MCF 10A (cell line): Measurements from ENCODE around the gene PLXNA3. TPM values are rescaled to one million over a fixed set of nuclear protein-coding genes. Genes with fewer than 3 reads are reported as not detected.

Source experiments
- BruUV-seq: library from RNA; stranded (reverse); fragments of 400-500 nt; replicated peaks from 2 replicates; lab custom pipeline; 2021; lab: Mats Ljungman, UMichigan
- CTCF ChIA-PET: fragments of 300-600 bp; sonication (Branson Sonifier 250); formaldehyde crosslinking; extraction: SDS; loops from one replicate; lab custom pipeline; 2021; ENCODE audit warnings: antibody characterized with exemption, inconsistent platforms; lab: Yijun Ruan, JAX
- POLR2A ChIA-PET: fragments of 300-600, 350-650 bp; sonication (Branson Sonifier 250); formaldehyde crosslinking; extraction: SDS; loops from one replicate; lab custom pipeline; 2020; ENCODE audit warnings: antibody characterized with exemption, inconsistent platforms; lab: Yijun Ruan, JAX
- DNase-seq: peaks from one replicate; pipeline ENCODE4 v3.0.0-alpha.2; 2018; ENCODE audit not compliant: unreplicated experiment
- H3K27ac Mint-ChIP-seq: one replicate; pipeline ENCODE4 v1.8.0; 2022; ENCODE audit warnings: mild to moderate bottlenecking, low read depth, mixed read lengths; ENCODE audit not compliant: unreplicated experiment
- H3K27me3 Mint-ChIP-seq: one replicate; pipeline ENCODE4 v1.8.0; 2022; ENCODE audit warnings: mixed read lengths; ENCODE audit not compliant: insufficient read depth, unreplicated experiment
- H3K36me3 Mint-ChIP-seq: one replicate; pipeline ENCODE4 v1.8.0; 2022; ENCODE audit warnings: mild to moderate bottlenecking, moderate library complexity, mixed read lengths; ENCODE audit not compliant: insufficient read depth, unreplicated experiment
- H3K4me1 Mint-ChIP-seq: one replicate; pipeline ENCODE4 v1.8.0; 2022; ENCODE audit warnings: mixed read lengths; ENCODE audit not compliant: insufficient read depth, unreplicated experiment
- H3K4me3 Mint-ChIP-seq: one replicate; pipeline ENCODE4 v1.8.0; 2022; ENCODE audit warnings: mild to moderate bottlenecking, moderate library complexity, mixed read lengths; ENCODE audit not compliant: unreplicated experiment
- H3K9me3 Mint-ChIP-seq: one replicate; pipeline ENCODE4 v1.8.0; 2022; ENCODE audit warnings: mixed read lengths; ENCODE audit not compliant: unreplicated experiment
- intact Hi-C: fragments of 100-400 bp; cut with micrococcal nuclease; formaldehyde crosslinking; loops from 2 replicates; pipeline ENCODE4 v1.14.1; 2022
- total RNA-seq: library from RNA; stranded (reverse); gene quantifications from 2 replicates; pipeline ENCODE4 v1.2.3, GENCODE V29; 2022
- TF ChIP-seq, protein P1 (sequence below): fragments of 200-600 bp; IDR thresholded peaks from one replicate; pipeline ENCODE4 v1.8.0; 2022; ENCODE audit warnings: antibody characterized with exemption, mild to moderate bottlenecking; ENCODE audit not compliant: unreplicated experiment

Gene PLXNA3
- total RNA-seq, 1 experiment from 2014 or later, result 48.0 TPM

DNA sequence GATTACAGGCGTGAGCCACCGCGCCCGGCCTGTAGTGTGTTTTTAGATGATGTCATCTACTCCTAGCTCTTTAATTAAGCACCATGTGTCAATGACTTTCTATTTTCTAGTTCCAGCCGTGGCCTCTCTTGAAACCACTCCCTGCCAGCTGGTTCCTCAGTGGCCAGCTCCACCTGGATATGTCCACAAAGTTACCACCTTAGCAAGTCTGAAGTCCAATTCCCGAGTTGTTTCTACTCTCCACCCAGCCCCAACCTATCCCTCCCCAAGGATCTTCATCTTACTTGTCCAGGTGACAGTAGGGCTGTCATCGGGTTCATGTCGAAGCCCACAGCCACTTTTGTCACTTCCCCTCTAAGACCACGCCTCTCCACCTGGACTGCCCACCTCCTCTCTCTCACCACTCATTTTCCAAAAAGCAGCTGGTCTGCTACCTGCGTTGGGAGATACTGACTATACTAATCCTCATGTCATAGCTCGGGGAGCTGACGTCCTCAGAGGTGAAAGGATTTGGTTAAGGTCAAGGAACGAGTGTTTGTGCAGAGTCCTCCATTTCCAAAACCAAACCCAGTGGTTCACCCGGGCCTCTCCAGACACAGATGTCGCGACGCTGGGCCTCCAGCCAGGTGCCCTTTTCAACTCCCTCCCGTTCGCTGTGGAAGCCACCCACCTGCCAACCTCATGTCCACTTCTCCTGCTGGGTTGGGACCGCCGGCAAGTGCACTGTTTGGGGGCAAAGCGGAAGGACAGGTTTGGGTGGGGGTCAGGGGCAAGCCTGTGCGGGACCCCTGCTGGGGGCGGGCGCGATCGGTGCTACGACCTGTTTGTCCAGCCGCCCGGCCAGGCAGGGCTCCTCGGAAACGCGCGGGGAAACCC is 57.2 kb downstream of the PLXNA3 start:
- TF ChIP-seq, protein P1, sequence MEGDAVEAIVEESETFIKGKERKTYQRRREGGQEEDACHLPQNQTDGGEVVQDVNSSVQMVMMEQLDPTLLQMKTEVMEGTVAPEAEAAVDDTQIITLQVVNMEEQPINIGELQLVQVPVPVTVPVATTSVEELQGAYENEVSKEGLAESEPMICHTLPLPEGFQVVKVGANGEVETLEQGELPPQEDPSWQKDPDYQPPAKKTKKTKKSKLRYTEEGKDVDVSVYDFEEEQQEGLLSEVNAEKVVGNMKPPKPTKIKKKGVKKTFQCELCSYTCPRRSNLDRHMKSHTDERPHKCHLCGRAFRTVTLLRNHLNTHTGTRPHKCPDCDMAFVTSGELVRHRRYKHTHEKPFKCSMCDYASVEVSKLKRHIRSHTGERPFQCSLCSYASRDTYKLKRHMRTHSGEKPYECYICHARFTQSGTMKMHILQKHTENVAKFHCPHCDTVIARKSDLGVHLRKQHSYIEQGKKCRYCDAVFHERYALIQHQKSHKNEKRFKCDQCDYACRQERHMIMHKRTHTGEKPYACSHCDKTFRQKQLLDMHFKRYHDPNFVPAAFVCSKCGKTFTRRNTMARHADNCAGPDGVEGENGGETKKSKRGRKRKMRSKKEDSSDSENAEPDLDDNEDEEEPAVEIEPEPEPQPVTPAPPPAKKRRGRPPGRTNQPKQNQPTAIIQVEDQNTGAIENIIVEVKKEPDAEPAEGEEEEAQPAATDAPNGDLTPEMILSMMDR, result no peak
- Mint-ChIP-seq H3K27me3 (peaks cover 12% of the 10 kb centered on the region), H3K4me3 (peak overlapping the region; percentile 67), H3K36me3 (peaks cover 7% of the 10 kb centered on the region), H3K27ac (peak overlapping the region; percentile 88), H3K4me1 (no peaks in the 10 kb centered on the region), H3K9me3 (no peaks in the 10 kb centered on the region)
- ChIA-PET POLR2A (interaction anchor here (0.6 to 4.3 kb wide), 16 partner anchors 8 to 142 kb away, joined by 3 to 48 read pairs (median 4); partner anchors contain the start of genes DNASE1L1, FAM50A, IKBKG and SLC10A3), CTCF (interaction anchor here (0.7 to 1.7 kb wide), 3 partner anchors 11 to 26 kb away, joined by 3 to 5 read pairs (median 5); no protein-coding TSS in a partner anchor)
- intact Hi-C loops, result no loop called here
- TSS peak; percentile 47 for BruUV-seq
- no peak for DNase-seq

DNA sequence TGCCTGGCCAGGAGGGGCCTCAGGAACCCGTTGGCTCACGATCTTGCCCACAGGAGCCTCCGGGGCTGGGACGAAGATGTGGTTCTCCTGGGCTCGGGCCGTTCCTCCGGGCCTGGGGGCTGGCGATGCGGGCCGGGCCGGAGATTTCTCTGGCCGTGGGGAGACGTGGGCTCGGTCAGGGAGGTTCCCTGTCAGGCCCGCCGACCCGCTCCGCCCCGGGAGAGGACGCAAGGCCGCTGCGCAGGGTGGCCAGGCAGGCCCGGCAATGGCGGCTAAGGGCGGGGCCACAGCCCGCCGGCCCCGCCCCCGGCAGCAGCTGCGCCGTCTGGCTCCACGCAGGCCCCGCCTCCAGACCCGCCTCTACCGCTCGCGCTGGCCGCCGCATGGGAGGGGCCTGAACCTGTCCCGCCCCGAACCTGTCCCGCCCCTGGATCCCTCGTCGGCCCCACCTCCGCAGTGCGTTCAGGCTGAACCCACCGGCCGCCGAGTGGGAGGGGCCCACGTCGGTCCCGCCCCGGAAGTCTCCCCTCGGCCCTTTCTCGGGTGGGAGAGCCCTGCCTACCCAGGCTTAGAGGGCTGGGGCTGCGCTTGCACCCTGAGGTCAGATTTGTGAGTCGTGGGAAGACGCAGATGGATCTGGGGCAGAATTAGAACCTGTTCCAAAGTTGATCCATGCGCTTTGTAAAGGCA is 58.0 kb downstream of the PLXNA3 start, which contains the start of gene FAM3A:
Gene FAM3A (minus strand): TSS at position 267 of the 690 bp plus-strand sequence. CDS start 460 bp downstream, outside the sequence.
- Mint-ChIP-seq H3K9me3 (no peaks in the 10 kb centered on the region), H3K36me3 (no peaks in the 10 kb centered on the region), H3K27ac (peak within 1 kb of the TSS; percentile 88), H3K4me1 (no peaks in the 10 kb centered on the region), H3K4me3 (peak within 1 kb of the TSS; percentile 67), H3K27me3 (peaks cover 12% of the 10 kb centered on the region)
- DNase-seq, result peak; percentile 81
- BruUV-seq, result no TSS peak
- CTCF ChIA-PET, result interaction anchor here (1.7 kb wide), 1 partner anchor 11 kb away, joined by 5 read pairs; no protein-coding TSS in a partner anchor
- POLR2A ChIA-PET, result interaction anchor here (0.6 to 4.3 kb wide), 19 partner anchors 9 to 145 kb away, joined by 3 to 48 read pairs (median 4); partner anchors contain the start of genes DNASE1L1, FAM50A, IKBKG and SLC10A3
- intact Hi-C loops, result no loop called here
- TF ChIP-seq, protein P1, result no peak

DNA sequence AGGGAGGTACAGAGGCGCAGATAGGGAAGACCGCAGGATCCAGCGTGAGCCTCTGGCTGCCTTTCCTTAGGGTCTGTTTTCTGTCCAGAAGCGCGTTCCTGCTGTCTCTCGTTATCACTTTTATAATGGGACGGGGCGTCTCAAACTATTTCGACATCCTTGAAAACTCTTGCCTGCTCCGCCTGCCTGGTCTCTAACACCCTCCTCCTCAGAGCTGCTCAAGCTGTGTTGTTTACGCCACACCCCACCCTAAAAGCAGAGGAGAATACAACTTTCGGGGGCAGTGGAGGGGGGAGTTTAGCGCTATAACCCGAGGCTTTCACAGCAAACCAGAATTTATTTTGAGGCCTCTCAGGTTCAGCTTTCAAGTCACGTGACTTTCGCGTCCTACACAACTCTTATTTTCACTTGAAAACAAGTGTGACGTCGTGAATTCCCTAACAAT is 58.6 kb downstream of the PLXNA3 start:
- CTCF ChIA-PET, result interaction anchor here (1.7 to 2.8 kb wide), 2 partner anchors 10 to 143 kb away, joined by 5 to 8 read pairs; no protein-coding TSS in a partner anchor
- H3K4me1 Mint-ChIP-seq, result no peaks in the 10 kb centered on the region
- BruUV-seq, result TSS peak; percentile 70
- TF ChIP-seq, protein P1, result no peak
- peak overlapping the region; percentile 67 for H3K4me3 Mint-ChIP-seq
- no peaks in the 10 kb centered on the region for H3K9me3 Mint-ChIP-seq
- DNase-seq, result no peak
- peaks cover 12% of the 10 kb centered on the region for H3K27me3 Mint-ChIP-seq
- no peaks in the 10 kb centered on the region for H3K36me3 Mint-ChIP-seq
- POLR2A ChIA-PET, result interaction anchor here (0.6 to 4.3 kb wide), 11 partner anchors 11 to 146 kb away, joined by 3 to 48 read pairs (median 6); partner anchors contain the start of genes SLC10A3 and UBL4A
- peak overlapping the region; percentile 88 for H3K27ac Mint-ChIP-seq
- intact Hi-C loops, result no loop called here
